AG09319 (cell line): ENCODE results near the gene RYK.

Experiments
- DNase-seq: peaks from one replicate; pipeline ENCODE4 v3.0.0-alpha.2; 2010; ENCODE audit warnings: low read depth; ENCODE audit errors: extremely low read depth
- CTCF ChIP-seq: IDR thresholded peaks from 2 replicates; pipeline ENCODE4 v1.5.1; 2011; ENCODE audit warnings: low read depth, mild to moderate bottlenecking, inconsistent platforms, low read length, moderate library complexity

Gene RYK

DNA sequence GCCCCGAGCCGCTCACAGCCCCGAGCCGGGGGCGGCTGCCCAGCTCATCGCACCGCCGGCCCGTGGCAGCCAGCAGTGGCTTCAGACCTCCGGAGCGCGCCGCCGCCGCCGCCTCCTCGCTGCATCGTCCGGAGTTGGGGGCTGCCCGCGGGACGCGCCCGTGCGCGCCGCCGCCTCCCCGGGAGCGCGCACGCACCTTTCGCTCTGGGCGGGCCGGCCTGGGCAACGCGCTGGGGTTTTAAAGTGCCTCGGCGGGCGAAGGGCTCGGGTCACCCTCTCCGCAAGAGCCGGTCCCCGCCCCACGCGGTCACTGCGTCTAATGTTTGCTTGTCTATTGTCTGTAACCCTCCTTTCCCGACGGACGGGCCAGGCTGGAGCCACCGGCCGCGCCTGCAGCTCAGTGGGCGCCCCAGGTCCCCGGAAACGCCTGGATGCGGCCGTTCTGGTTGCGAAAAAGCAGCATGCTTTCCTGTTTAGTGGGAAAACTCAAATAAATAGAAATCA is at the start of gene RYK:
Gene RYK (minus strand): TSS at position 143 of the 504 bp plus-strand sequence. CDS start 205 bp downstream, outside the sequence.
- no peak for TF ChIP-seq CTCF
- peak; percentile 34 for DNase-seq

- TF ChIP-seq CTCF, result no peak
- DNase-seq, result no peak
Measured at GRCh38 chr3:134299888-134300206, 49.2 kb upstream of the RYK start.

- no peak for DNase-seq
- TF ChIP-seq CTCF, result peak; percentile 61
Measured at GRCh38 chr3:134299185-134299887, 48.7 kb upstream of the RYK start.

DNA sequence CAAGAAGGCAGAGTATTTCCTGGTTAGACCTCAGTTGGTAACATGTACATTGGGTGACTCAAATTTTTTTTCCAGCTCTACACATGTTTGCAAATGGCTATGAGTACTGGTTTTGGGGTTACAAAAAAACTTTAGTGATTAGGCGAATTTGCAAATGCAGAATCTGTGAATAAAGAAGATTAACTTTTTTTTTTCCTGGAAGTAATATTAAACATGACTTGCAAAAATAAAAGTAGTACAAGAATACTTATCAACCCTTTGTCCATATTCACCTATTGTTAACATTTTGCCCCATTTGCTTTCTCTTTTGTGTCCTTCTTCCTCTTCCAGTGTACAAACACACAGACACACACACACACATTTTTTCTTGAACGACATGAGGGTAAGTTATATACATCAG is 47.6 kb upstream of the RYK start:
- TF ChIP-seq CTCF, result no peak
- DNase-seq, result no peak

DNA sequence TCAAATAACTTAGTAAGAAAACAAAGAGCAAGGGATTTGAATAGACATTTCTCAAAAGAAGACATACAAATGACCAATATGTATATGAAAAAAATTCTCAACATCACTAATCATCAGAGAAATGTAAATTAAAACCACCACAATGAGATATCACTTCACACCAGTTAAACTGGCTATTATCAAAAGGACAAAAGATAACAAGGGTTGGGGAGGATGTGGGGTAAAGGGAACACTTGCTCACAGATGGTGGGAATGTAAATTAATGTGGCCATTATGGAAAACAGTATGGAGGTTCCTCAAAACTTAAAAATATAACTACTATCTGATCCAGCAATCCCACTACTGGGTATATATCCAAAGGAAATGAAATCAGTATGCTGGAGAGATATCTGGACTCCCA is 46.0 kb upstream of the RYK start:
- no peak for TF ChIP-seq CTCF
- DNase-seq, result no peak

DNA sequence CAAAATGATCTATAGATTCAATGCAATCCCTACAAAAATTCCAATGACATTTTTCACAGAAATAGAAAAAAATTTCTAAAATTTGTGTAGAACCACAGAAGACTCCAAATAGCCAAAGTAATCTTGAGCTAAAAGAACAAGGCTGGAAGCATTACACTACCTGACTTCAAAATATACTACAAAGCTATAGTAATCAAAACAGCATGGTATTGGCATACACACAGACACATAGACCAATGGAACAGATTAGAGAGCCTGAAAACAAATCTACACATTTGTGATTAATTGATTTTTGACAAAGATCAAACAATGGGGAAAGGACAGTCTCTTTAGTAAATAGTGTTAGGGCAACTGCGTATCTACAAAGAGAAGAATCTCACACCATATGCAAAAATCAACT is 45.3 kb upstream of the RYK start:
- DNase-seq, result no peak
- no peak for TF ChIP-seq CTCF

GRCh38 chr3:134294302-134295280 is 43.9 kb upstream of the RYK start:
- TF ChIP-seq CTCF, result no peak
- no peak for DNase-seq
